ENCODE data around the gene CIROP. TPM values are rescaled to one million over a fixed set of nuclear protein-coding genes. Genes with fewer than 3 reads are reported as not detected.

Gene CIROP
- total RNA-seq, 1 experiment from 2014 or later: 0.11 TPM

DNA sequence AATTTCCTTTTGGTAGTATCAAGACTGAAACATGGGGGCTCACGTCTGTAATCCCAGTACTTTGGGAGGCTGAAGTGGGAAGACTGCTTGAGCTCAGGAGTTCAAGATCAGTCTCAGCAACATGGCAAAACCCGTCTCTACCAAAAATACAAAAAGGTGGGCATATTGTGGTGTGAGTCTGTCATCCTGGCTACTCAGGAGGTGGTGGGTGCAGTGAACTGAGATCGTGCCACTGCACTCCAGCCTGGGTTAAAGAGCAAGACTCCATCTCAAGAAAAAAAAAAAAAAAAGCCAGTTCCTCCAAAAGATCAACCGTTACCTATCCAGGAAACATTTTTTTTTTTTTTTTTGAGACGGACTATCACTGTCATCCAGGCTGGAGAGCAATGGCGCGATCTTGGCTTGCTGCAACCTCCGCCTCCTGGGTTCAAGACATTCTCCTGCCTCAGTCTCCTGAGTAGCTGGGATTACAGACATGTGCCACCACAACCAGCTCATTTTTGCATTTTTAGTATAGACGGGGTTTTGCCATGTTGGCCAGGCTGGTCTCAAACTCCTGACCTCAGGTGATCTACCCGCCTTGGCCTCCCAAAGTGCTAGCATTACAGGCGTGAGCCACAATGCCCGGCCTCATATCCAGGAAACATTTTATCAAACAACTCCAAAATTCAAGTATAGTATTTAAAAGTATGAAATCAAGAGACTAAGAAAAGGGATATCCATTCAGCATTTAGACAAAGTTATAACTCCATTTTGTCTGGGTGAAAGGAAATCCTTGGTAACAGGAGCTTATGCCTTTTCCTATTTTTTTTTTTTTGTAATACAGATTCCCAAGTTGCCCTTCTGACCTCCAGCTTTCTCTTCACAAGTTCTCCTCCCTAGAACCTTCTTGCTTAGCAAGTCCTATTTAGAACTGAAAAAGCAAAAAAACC, 13.2 kb downstream of the CIROP start (continued):
- TF ChIP-seq, protein P1, sequence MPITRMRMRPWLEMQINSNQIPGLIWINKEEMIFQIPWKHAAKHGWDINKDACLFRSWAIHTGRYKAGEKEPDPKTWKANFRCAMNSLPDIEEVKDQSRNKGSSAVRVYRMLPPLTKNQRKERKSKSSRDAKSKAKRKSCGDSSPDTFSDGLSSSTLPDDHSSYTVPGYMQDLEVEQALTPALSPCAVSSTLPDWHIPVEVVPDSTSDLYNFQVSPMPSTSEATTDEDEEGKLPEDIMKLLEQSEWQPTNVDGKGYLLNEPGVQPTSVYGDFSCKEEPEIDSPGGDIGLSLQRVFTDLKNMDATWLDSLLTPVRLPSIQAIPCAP (CRISPR knock-in tag; IDR thresholded peaks at IDR 0.05): no peak
- TF ChIP-seq GTF2I (CRISPR knock-in tag; conservative IDR thresholded peaks at IDR 0.05) (no peak), ZNF263 (CRISPR knock-in tag; IDR thresholded peaks at IDR 0.05; ENCODE audit: low read depth) (no peak), ATF1 (CRISPR knock-in tag; IDR thresholded peaks at IDR 0.05) (no peak), FOXJ3 (CRISPR knock-in tag; IDR thresholded peaks at IDR 0.05; ENCODE audit: borderline replicate concordance) (no peak), ZNF219 (CRISPR knock-in tag; IDR thresholded peaks at IDR 0.05; ENCODE audit: borderline replicate concordance) (no peak), ZNF425 (CRISPR knock-in tag; conservative IDR thresholded peaks at IDR 0.05) (no peak), USF1 (CRISPR knock-in tag; IDR thresholded peaks at IDR 0.05) (no peak), ESRRA (CRISPR knock-in tag; IDR thresholded peaks at IDR 0.05; ENCODE audit: borderline replicate concordance) (no peak)
- TF ChIP-seq, protein P2, sequence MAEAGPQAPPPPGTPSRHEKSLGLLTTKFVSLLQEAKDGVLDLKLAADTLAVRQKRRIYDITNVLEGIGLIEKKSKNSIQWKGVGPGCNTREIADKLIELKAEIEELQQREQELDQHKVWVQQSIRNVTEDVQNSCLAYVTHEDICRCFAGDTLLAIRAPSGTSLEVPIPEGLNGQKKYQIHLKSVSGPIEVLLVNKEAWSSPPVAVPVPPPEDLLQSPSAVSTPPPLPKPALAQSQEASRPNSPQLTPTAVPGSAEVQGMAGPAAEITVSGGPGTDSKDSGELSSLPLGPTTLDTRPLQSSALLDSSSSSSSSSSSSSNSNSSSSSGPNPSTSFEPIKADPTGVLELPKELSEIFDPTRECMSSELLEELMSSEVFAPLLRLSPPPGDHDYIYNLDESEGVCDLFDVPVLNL (CRISPR knock-in tag; IDR thresholded peaks at IDR 0.05; ENCODE audit: borderline replicate concordance, low read depth): no peak
- TF ChIP-seq, protein P3, sequence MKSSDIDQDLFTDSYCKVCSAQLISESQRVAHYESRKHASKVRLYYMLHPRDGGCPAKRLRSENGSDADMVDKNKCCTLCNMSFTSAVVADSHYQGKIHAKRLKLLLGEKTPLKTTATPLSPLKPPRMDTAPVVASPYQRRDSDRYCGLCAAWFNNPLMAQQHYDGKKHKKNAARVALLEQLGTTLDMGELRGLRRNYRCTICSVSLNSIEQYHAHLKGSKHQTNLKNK (CRISPR knock-in tag; IDR thresholded peaks at IDR 0.05): no peak

DNA sequence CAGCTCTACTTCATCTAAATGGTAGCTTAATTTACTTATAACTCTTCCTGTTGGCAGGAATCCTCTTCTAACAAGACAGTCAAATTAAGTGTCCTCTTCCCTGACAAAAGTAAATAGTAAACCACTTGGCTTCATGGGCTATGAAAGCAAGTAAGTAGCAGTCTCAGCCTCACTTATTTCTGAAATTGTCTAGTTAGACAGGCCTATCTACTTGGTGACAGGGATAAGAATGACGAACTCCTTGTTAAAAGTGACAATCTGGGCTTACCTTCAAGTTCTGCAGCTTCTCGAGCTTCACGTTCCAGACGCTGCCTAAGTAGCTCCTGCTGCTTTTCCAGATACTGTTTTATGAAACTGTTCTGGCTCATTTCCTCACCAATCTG, 14.5 kb downstream of the CIROP start:
- Mint-ChIP-seq H3K27me3 (ENCODE audit: low read depth) (no peaks in the 10 kb centered on the region), H3K4me1 (peaks cover 9% of the 10 kb centered on the region), H3K36me3 (peaks cover 70% of the 10 kb centered on the region), H3K27ac (no peak overlapping the region), H3K9me3 (no peaks in the 10 kb centered on the region), H3K4me3 (no peak overlapping the region)
- ChIA-PET POLR2A (no interaction called here), CTCF (interaction anchor here (1.2 to 1.8 kb wide), 2 partner anchors 13 to 22 kb away, joined by 5 to 8 read pairs; no protein-coding TSS in a partner anchor)
- no peak for ATAC-seq
- DNase-seq (ENCODE audit: low spot score): no peak
- TF ChIP-seq ESRRA (CRISPR knock-in tag; IDR thresholded peaks at IDR 0.05; ENCODE audit: borderline replicate concordance) (no peak), KAT7 (CRISPR knock-in tag; IDR thresholded peaks at IDR 0.05; ENCODE audit: borderline replicate concordance) (no peak), NFE2L1 (CRISPR knock-in tag; IDR thresholded peaks at IDR 0.05) (no peak), TEAD4 (CRISPR knock-in tag; IDR thresholded peaks at IDR 0.05) (no peak), MAX (CRISPR knock-in tag; IDR thresholded peaks at IDR 0.05) (no peak), ZNF138 (CRISPR knock-in tag; conservative IDR thresholded peaks at IDR 0.05) (no peak), CTCF (IDR thresholded peaks at IDR 0.05) (no peak), RORB (CRISPR knock-in tag; IDR thresholded peaks at IDR 0.05) (no peak), SOX15 (CRISPR knock-in tag; IDR thresholded peaks at IDR 0.05) (no peak), CDX4 (CRISPR knock-in tag; IDR thresholded peaks at IDR 0.05; ENCODE audit: borderline replicate concordance) (no peak), E2F1 (CRISPR knock-in tag; IDR thresholded peaks at IDR 0.05) (no peak), CREB1 (CRISPR knock-in tag; IDR thresholded peaks at IDR 0.05) (no peak), ZBTB21 (CRISPR knock-in tag; IDR thresholded peaks at IDR 0.05; ENCODE audit: borderline replicate concordance) (no peak), ERG (CRISPR knock-in tag; IDR thresholded peaks at IDR 0.05) (no peak), NR2C2 (CRISPR knock-in tag; IDR thresholded peaks at IDR 0.05) (no peak), ZNF232 (CRISPR knock-in tag; IDR thresholded peaks at IDR 0.05) (no peak)

All from WTC11 (cell line).